Choroid plexus epithelial cell (primary cell): Measurements from ENCODE around the gene PDE6B.
A peak's percentile ranks its signal among the peaks of the same experiment; 100 is the strongest.

ENCODE experiments used
- DNase-seq: peaks from one replicate; pipeline ENCODE4 v3.0.0-alpha.2; 2010; ENCODE audit warnings: low read depth
- H3K4me3 ChIP-seq: 2 replicates; pipeline ENCODE4 v1.5.1; 2011; ENCODE audit warnings: low read depth, mild to moderate bottlenecking, control low read depth, low read length, moderate library complexity
- CTCF ChIP-seq: conservative IDR thresholded peaks from 2 replicates; pipeline ENCODE4 v1.5.1; 2011; ENCODE audit warnings: low read depth, mild to moderate bottlenecking, control low read depth, inconsistent platforms, low read length, moderate library complexity

Gene PDE6B

GRCh38 chr4:680928-681645 is 55.7 kb downstream of the PDE6B start:
- no peak for TF ChIP-seq CTCF
- H3K4me3 ChIP-seq, result peak overlapping the region; percentile 49
- DNase-seq, result peak; percentile 44

GRCh38 chr4:681736-682451 is 56.5 kb downstream of the PDE6B start:
- no peak for DNase-seq
- TF ChIP-seq CTCF, result no peak
- H3K4me3 ChIP-seq, result no peak overlapping the region

- TF ChIP-seq CTCF, result no peak
- no peak for DNase-seq
- H3K4me3 ChIP-seq, result no peak overlapping the region
These were observed 57.3 kb downstream of the PDE6B start for GRCh38 chr4:682490-683172.

GRCh38 chr4:683247-683897 is 58.0 kb downstream of the PDE6B start:
- H3K4me3 ChIP-seq, result no peak overlapping the region
- DNase-seq, result no peak
- TF ChIP-seq CTCF, result no peak

GRCh38 chr4:683982-684622 is 58.7 kb downstream of the PDE6B start:
- DNase-seq, result peak; percentile 82
- no peak overlapping the region for H3K4me3 ChIP-seq
- TF ChIP-seq CTCF, result peak; percentile 84

- DNase-seq, result no peak
- no peak for TF ChIP-seq CTCF
- no peak overlapping the region for H3K4me3 ChIP-seq
These were observed 59.4 kb downstream of the PDE6B start for GRCh38 chr4:684623-685327.
